EH (cell line): ENCODE measurements around the gene MTHFD2L.
"Not testable (repeated sequence)": the region's sequence is repeated elsewhere in the genome, so short reads cannot be mapped to it uniquely, and the experiment has no call there.

ENCODE experiments used
- DNase-seq: peaks from one replicate; pipeline ENCODE4 v3.0.0-alpha.2; 2015; ENCODE audit warnings: low read depth

MTHFD2L gene

DNA sequence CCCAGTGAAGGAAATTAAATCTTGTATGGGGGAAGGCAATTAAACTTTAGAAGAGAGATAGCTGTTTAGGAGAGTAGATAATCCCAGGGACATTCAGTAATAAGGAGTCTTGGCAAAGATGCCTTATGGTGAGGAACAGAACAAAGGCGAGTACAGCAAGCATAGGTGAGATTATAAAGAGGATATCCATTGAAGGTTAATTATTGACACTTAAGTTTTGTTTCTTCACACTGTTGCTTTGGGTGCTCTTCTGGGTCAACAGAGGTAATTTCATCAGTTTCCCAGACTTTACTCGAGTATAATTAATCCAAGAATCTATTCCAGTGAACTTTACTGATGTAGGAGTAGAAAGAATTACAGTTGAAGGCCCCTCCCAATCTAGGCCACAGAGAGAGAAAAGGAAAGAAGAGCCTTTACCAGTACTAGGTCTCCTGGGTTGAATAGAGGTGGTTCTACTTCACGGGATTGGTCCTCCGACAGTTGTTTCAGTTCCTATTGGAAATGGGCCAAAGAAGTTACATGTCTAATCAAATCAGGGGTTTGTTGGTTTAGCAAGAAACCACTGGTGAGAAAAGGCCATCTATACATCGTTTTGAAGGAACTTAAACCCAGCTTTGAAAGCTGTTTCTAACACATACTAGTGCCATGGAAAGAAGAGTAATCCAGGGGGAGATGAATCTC, 177.6 kb downstream of the MTHFD2L start:
- DNase-seq: no peak

DNA sequence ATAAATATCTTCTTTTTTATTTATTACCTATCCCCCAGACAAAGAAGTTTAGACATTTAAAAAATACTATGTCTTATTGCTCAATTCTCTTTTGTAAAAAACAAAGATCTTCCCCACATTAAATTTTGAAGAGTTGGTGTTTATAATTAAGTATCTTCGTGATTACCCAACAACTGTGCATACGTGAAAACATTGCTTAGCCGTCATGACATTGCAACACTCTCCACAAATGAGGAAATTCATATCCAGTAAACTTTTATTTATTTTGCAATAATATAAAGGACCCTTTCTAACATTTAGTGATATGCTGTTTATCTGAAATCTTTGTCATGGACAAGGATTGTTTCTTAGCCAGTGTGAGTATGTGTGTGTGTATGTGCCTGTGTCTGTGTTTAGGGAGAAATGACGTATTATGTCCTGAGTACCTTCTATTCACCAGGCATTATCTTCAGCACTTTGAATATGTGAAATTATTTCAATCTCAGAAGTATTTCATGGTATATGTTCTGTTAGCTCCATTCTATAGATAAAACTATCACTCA, 180.9 kb downstream of the MTHFD2L start:
- DNase-seq: no peak

DNA sequence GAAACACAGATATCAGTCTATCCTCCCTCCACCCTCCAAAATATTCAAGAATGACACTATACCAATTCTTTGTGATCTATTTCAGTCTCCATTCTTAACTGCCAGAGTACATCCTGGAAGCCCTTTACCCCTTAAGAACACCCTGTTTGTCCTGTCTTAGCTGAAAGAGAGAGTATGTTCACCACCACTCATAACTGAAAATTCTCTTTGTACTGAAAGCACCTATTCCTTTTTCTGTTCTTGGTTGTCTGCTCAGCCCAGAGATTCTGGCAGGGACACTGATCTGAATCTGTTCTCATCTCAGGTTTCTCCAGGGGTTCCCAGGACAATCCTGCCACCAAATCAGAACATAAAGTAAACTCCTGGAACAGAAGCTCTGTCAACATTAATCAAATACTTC, 181.6 kb downstream of the MTHFD2L start:
- no peak for DNase-seq

DNA sequence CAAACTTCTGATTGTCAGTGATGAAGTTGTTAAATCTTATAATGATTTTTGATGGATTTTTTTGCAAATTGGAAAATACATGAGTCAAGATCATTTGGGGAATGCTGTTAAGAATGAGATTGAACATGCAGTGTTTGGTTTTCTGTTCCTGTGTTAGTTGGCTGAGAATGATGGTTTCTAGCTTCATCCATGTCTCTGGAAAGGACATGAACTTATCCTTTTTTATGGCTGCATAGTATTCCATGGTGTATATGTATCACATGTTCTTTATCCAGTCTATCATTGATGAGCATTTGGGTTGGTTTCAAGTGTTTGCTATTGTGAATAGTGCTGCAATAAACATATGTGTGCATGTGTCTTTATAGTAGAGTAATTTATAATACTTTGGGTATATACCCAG, 182.5 kb downstream of the MTHFD2L start:
- not testable (repeated sequence) for DNase-seq

GRCh38 chr4:74344031-74344430, 186.1 kb downstream of the MTHFD2L start:
- DNase-seq: no peak
